GM18873 (cell line): Measurements from ENCODE around the gene PPFIA1.
"Not testable (repeated sequence)": the region's sequence is repeated elsewhere in the genome, so short reads cannot be mapped to it uniquely, and the experiment has no call there.

Experiments used
- ATAC-seq: cut with Tn5 transposase; IDR thresholded peaks from one replicate; pipeline ENCODE4 v1.9.1; 2021; ENCODE audit warnings: mild to moderate bottlenecking, moderate library complexity, moderate number of reproducible peaks; ENCODE audit not compliant: unreplicated experiment, low FRiP score

The PPFIA1 gene

DNA sequence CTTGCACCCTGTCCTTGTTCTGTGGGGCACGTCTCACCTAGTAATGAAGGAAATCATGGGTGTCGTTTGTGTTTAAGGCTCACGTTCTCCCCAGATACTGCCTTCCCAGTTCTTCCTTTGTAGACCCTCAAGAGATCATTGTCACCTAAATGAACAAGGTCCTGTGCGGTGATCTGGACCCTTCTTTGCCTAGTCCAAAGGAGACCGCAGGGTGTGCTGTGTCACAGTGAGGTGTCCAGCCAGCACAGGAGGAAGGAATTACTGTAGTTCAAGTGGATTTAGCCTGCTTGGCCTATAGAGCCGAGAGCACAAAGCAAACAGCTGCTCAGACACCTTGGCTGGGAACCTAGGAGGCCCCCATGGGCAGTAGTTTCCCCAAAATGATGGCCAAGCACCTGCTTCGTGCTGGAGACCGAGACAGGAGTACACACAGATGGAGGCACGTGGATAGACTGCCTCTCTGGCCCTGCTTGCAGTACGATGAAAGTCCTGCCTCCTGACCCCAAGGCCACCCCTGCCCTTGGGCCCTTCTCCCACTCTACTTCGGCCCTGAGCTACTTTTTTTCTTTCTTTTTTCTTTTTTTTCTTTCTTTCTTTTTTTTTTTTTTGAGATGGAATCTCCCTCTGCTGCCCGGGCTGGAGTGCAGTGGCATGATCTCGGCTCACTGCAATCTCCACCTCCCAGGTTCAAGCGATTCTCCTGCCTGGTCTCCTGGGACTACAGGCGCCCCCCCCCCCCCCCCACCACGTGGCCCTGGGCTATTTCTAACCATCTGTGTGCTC, 19.4 kb upstream of the PPFIA1 start:
- ATAC-seq: no peak

GRCh38 chr11:70251659-70252321, 18.7 kb upstream of the PPFIA1 start:
- no peak for ATAC-seq

- ATAC-seq: no peak
Observed at GRCh38 chr11:70252844-70253243, 17.6 kb upstream of the PPFIA1 start.

DNA sequence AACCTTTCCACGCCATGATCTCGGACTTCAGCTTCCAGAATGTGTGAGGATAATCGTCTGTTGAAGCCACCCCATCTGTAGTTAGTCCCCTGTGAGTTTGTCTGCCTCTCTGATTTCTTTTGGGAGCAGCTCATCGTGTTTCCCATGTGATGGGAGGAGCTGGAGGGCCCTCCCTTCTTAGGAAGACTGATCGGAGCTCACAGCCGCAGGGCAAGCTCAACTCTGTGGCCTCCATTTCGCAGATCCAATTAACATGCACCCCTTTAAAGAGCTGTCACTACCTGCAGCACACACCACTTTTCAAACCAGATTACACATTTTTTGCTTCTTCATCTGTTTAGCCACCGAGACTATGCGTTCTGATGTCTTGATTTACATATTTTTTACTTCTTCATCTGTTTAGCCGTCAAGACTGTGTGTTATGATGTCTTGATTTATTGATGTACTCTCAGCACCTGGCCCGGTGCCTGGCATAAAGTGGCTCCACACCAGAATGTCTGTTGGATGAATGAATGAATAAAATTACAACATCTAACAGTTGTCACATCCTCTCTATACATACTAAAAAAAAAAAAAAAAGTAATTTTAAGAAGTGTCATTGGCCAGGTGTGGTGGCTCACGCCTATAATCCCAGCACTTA, 14.9 kb upstream of the PPFIA1 start:
- ATAC-seq: no peak

DNA sequence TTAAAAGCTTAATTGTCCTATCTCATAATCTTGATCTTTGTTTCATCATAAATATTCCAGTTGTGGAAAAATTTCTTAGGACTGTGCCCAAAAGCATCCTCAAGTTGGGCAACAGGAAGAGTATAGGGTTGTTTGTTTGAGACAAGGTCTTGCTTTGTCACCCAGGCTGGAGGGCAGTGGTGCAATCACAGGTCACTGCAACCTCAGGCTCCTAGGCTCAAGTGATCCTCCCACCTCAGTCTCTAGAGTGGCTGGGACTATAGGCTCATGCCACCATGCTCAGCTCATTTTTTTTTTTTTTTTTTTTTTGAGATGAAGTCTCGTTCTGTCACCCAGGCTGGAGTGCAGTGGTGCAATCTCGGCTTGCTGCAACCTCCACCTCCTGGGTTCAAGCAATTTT, 11.4 kb upstream of the PPFIA1 start:
- not testable (repeated sequence) for ATAC-seq

- ATAC-seq: no peak
Observed at GRCh38 chr11:70262951-70263350, 7.5 kb upstream of the PPFIA1 start.

DNA sequence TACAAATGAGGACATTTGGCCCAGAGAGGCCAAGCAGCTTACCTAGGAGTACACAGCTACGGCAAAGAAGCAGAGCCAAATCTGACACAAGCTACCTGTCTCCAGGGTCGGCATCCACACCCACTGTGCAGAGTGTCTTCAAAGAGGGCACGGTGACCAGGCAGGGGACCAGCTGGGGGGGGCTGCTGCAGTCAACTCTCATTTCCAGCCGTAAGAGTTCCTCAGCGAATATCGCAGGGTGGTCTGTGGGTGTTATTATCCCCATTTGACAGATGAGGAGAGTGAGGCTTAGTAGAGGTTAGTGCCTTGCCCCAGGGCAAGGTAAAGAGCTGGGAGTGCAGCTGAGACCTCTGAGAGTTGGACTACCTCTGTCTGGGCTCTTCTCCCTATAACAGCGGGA, 7.1 kb upstream of the PPFIA1 start:
- no peak for ATAC-seq

- no peak for ATAC-seq
Observed at GRCh38 chr11:70265341-70265740, 5.1 kb upstream of the PPFIA1 start.

- ATAC-seq: no peak
Observed at GRCh38 chr11:70267405-70267950, 3.0 kb upstream of the PPFIA1 start.

- no peak for ATAC-seq
Observed at GRCh38 chr11:70268526-70268925, 2.0 kb upstream of the PPFIA1 start.

GRCh38 chr11:70270877-70271648, 573 bp downstream of the PPFIA1 start:
- peak; percentile 16 for ATAC-seq

- ATAC-seq: no peak
Observed at GRCh38 chr11:70271649-70271953, 1.1 kb downstream of the PPFIA1 start.

- ATAC-seq: no peak
Observed at GRCh38 chr11:70272009-70272408, 1.5 kb downstream of the PPFIA1 start.

- no peak for ATAC-seq
Observed at GRCh38 chr11:70278994-70279393, 8.5 kb downstream of the PPFIA1 start.

GRCh38 chr11:70281156-70281609, 10.7 kb downstream of the PPFIA1 start:
- no peak for ATAC-seq

DNA sequence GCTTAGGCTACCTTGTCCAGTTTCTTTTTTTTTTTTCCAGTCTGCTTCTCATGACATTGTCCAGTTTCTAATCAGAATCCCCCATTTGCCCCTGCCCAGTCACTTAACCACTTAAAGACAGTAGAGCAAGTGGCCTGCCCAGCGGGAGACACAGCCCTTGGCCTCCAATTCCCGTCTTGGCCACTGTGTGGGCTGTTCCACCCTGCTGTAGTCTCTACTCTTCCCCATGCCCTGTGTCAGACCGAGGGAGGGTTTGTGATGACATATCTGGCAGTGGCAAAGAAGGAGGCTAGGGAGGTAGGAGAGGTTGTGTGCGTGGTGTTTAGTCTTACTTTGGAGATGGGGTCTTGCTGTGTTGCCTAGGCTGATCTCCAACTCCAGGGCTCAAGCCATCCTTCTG, 11.5 kb downstream of the PPFIA1 start:
- ATAC-seq: no peak

- no peak for ATAC-seq
Observed at GRCh38 chr11:70288721-70289120, 18.2 kb downstream of the PPFIA1 start.

- no peak for ATAC-seq
Observed at GRCh38 chr11:70289582-70289981, 19.1 kb downstream of the PPFIA1 start.

GRCh38 chr11:70290361-70291065, 20.0 kb downstream of the PPFIA1 start:
- ATAC-seq: no peak

- ATAC-seq: no peak
Observed at GRCh38 chr11:70292166-70292565, 21.7 kb downstream of the PPFIA1 start.
